SU-DHL-6 (cell line): Measurements from ENCODE around the gene S100G.

Experiments used
- EZH2phosphoT487 ChIP-seq: fragments of 200-600 bp; sonication (generic), shearing (Covaris generic); conservative IDR thresholded peaks from 2 replicates; pipeline ENCODE4 v1.6.1; 2018; ENCODE audit warnings: mild to moderate bottlenecking, antibody characterized with exemption, low read length, moderate library complexity, mixed read lengths
- TF ChIP-seq, protein P1 (sequence below): fragments of 200-600 bp; sonication (generic); IDR thresholded peaks from one replicate; pipeline ENCODE4 v1.5.1; 2017; ENCODE audit warnings: antibody characterized with exemption, mild to moderate bottlenecking, low read length, moderate library complexity; ENCODE audit not compliant: insufficient read depth, poor library complexity, severe bottlenecking

DNA sequence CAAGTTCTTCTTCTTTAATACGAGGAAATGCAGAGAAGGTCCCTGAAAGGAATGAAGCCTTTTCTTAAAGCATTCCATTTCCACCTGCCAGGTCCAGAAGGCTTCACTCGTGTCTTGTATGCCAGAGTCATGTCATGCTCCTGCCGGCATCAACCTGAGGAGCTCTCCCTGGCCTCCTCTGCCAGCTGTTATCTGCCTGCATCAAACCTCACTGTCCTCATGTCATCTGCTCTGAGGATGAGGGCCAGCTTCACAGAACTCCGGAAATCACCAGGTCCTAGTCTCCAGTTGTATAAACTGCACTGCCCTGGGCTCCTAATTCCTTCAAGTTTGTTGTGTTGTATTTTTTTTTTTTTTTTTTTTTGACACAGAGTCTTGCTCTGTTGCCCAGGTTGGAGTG is 20.0 kb upstream of the S100G start:
- TF ChIP-seq, protein P1, sequence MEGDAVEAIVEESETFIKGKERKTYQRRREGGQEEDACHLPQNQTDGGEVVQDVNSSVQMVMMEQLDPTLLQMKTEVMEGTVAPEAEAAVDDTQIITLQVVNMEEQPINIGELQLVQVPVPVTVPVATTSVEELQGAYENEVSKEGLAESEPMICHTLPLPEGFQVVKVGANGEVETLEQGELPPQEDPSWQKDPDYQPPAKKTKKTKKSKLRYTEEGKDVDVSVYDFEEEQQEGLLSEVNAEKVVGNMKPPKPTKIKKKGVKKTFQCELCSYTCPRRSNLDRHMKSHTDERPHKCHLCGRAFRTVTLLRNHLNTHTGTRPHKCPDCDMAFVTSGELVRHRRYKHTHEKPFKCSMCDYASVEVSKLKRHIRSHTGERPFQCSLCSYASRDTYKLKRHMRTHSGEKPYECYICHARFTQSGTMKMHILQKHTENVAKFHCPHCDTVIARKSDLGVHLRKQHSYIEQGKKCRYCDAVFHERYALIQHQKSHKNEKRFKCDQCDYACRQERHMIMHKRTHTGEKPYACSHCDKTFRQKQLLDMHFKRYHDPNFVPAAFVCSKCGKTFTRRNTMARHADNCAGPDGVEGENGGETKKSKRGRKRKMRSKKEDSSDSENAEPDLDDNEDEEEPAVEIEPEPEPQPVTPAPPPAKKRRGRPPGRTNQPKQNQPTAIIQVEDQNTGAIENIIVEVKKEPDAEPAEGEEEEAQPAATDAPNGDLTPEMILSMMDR, result no peak
- TF ChIP-seq EZH2phosphoT487, result no peak
